GM12878 (cell line): ENCODE measurements around the gene DSG1. TPM values are rescaled to one million over a fixed set of nuclear protein-coding genes. Genes with fewer than 3 reads are reported as not detected.

Experiments used
- ATAC-seq: fragments of 200-7000 bp; cut with Tn5 transposase; 3 replicates; pipeline ENCODE4 v1.9.1; 2020; ENCODE audit warnings: mild to moderate bottlenecking, moderate library complexity
- BruUV-seq: library from RNA; stranded (reverse); fragments of 400-500 nt; replicated peaks from 2 replicates; lab custom pipeline; 2021; lab: Mats Ljungman, UMichigan
- CTCF ChIA-PET: fragments of 300-600 bp; sonication (Branson Sonifier 250); formaldehyde crosslinking; extraction: SDS; loops from one replicate; lab custom pipeline; 2021; ENCODE audit warnings: inconsistent platforms; lab: Yijun Ruan, JAX
- POLR2A ChIA-PET: fragments of 350-600 bp; formaldehyde crosslinking; extraction: SDS; loops from one replicate; lab custom pipeline; 2021; ENCODE audit warnings: inconsistent platforms; lab: Charles Lee
- RAD21 ChIA-PET: fragments of 300-600 bp; sonication (Branson Sonifier 250); formaldehyde crosslinking; loops from one replicate; lab custom pipeline; 2023; ENCODE audit warnings: antibody characterized with exemption; ENCODE audit not compliant: unreplicated experiment; lab: Charles Lee
- SMC1A ChIA-PET: fragments of 300-600 bp; sonication (Branson Sonifier 250); formaldehyde crosslinking; loops from one replicate; lab custom pipeline; 2023; ENCODE audit not compliant: unreplicated experiment, uncharacterized antibody; lab: Charles Lee
- DNase-seq: peaks from one replicate; pipeline ENCODE4 v3.0.0-alpha.2; 2011; ENCODE audit warnings: low read depth, low spot score
- FAIRE-seq: peaks from 3 replicates; lab custom pipeline; 2011; peaks lifted over from hg19 to GRCh38; lab: Jason Lieb, UNC
- H2AFZ ChIP-seq: 2 replicates; pipeline ENCODE4 v1.6.0; 2011; ENCODE audit warnings: low read depth, low read length, control low read depth; ENCODE audit not compliant: control insufficient read depth
- H3K27ac ChIP-seq: 2 replicates; pipeline ENCODE4 v1.5.1; 2011; ENCODE audit warnings: control low read depth; ENCODE audit not compliant: control insufficient read depth, insufficient read depth
- H3K27me3 ChIP-seq, 2 experiments: replicated peaks in 1 of 2; 2 replicates each; pipeline versions ENCODE4 v1.6.0 to v1.6.1; 2011; ENCODE audit warnings: low read length in 1 of 2; ENCODE audit not compliant: control insufficient read depth in 2 of 2, insufficient read depth in 2 of 2
- H3K36me3 ChIP-seq, 2 experiments: 2 replicates each; pipeline ENCODE4 v1.5.1; 2011; ENCODE audit warnings: low read length in 1 of 2; ENCODE audit not compliant: control insufficient read depth in 2 of 2, insufficient read depth in 2 of 2
- H3K4me1 ChIP-seq: 2 replicates; pipeline ENCODE4 v1.6.1; 2011; ENCODE audit warnings: mild to moderate bottlenecking, low read length, moderate library complexity, mixed read lengths; ENCODE audit not compliant: control insufficient read depth, insufficient read depth
- H3K4me2 ChIP-seq: 2 replicates; pipeline ENCODE4 v1.6.0; 2011; ENCODE audit warnings: control low read depth; ENCODE audit not compliant: control insufficient read depth, insufficient read depth
- H3K4me3 ChIP-seq: fragments of 200-600 bp; sonication (generic); 2 replicates; pipeline ENCODE4 v1.5.1; 2016
- H3K79me2 ChIP-seq: 2 replicates; pipeline ENCODE4 v1.6.0; 2011; ENCODE audit warnings: low read length; ENCODE audit not compliant: control insufficient read depth, insufficient read depth
- H3K9ac ChIP-seq: 2 replicates; pipeline ENCODE4 v1.8.0; 2011; ENCODE audit warnings: low read length, control low read depth, mixed read lengths; ENCODE audit not compliant: control insufficient read depth, insufficient read depth
- H3K9me3 ChIP-seq: replicated peaks from 3 replicates; pipeline ENCODE4 v1.5.1; 2011; ENCODE audit warnings: mild to moderate bottlenecking, low read length; ENCODE audit not compliant: control insufficient read depth, insufficient read depth
- H4K20me1 ChIP-seq: 2 replicates; pipeline ENCODE4 v1.6.0; 2011; ENCODE audit not compliant: control insufficient read depth, insufficient read depth
- ATF7 ChIP-seq: fragments of 450-650 bp; IDR thresholded peaks from 2 replicates; pipeline ENCODE4 v1.6.1; 2016; ENCODE audit warnings: low read depth, mild to moderate bottlenecking
- GATAD2B ChIP-seq: fragments of 450-650 bp; conservative IDR thresholded peaks from 2 replicates; pipeline ENCODE4 v1.6.1; 2017; ENCODE audit warnings: low read depth, mild to moderate bottlenecking, moderate library complexity
- NFIC ChIP-seq: IDR thresholded peaks from 2 replicates; pipeline ENCODE4 v1.6.1; 2012; ENCODE audit warnings: low read depth, mild to moderate bottlenecking, inconsistent platforms, low read length, moderate library complexity
- PML ChIP-seq: IDR thresholded peaks from 2 replicates; pipeline ENCODE4 v1.6.1; 2012; ENCODE audit warnings: low read length, inconsistent platforms
- TAF1 ChIP-seq: IDR thresholded peaks from 2 replicates; pipeline ENCODE4 v1.6.1; 2011; ENCODE audit warnings: mild to moderate bottlenecking, low read depth, low read length, borderline replicate concordance
- TBL1XR1 ChIP-seq: IDR thresholded peaks from 2 replicates; pipeline ENCODE4 v1.6.1; 2012; ENCODE audit warnings: low read depth, low read length, improper control_type of control experiment
- YY1 ChIP-seq: IDR thresholded peaks from 2 replicates; pipeline ENCODE4 v1.6.1; 2011; ENCODE audit warnings: low read depth, mild to moderate bottlenecking, low read length
- ZNF207 ChIP-seq: fragments of 450-650 bp; IDR thresholded peaks from 2 replicates; pipeline ENCODE4 v1.6.1; 2014; ENCODE audit warnings: antibody characterized with exemption, mild to moderate bottlenecking, borderline replicate concordance
- ZNF24 ChIP-seq: fragments of 450-650 bp; IDR thresholded peaks from 2 replicates; pipeline ENCODE4 v1.6.1; 2017; ENCODE audit warnings: antibody characterized with exemption, mild to moderate bottlenecking
- WGBS: methylation state at CpG from one replicate; pipeline ENCODE4 v1.1.6; 2016; ENCODE audit warnings: low lambda C conversion rate; ENCODE audit not compliant: insufficient replicate concordance, insufficient coverage; ENCODE audit errors: missing lambda C conversion rate; 5-methylcytosine and 5-hydroxymethylcytosine counted together
- in situ Hi-C: fragments of 300-500 bp; cut with MboI; formaldehyde crosslinking; loops from 9 replicates; pipeline ENCODE4 v1.14.3; 2018; ENCODE audit warnings: mixed read lengths
- intact Hi-C: fragments of 100-400 bp; cut with micrococcal nuclease; formaldehyde crosslinking; loops from one replicate; pipeline ENCODE4 v1.14.2; 2022; ENCODE audit not compliant: unreplicated experiment
- polyA plus RNA-seq, 11 experiments: library from polyadenylated mRNA; depleted of rRNA in 4 of 11; unstranded in 6 of 11; stranded (reverse) in 5 of 11; fragments of >200 nt; fragmentation: Nextera tagmentation in 4 of 11; fragmentation: Illumina TruSeq in 1 of 11; extraction: Ambion mirVana in 4 of 11; extraction: Trizol in 1 of 11; gene quantifications; 1 replicate in 1 of 11; 2 replicates in 10 of 11; pipeline versions ENCODE4 v1.2.1 to v1.2.3, GENCODE V29; 2011 to 2016; ENCODE audit warnings: inconsistent platforms in 2 of 11, missing spikeins in 2 of 11, low read depth in 1 of 11
- total RNA-seq, 4 experiments: library from RNA; depleted of rRNA in 3 of 4; stranded (reverse); fragments of >200 nt in 3 of 4; fragmentation: Illumina TruSeq in 1 of 4; extraction: Trizol in 1 of 4; gene quantifications; 2 replicates each; pipeline versions ENCODE4 v1.2.1 to v1.2.3, GENCODE V29; 2013 to 2021

DSG1 gene
- total and polyA plus RNA-seq, 10 of the 15 experiments (the other 5 are each of a cell fraction or from before 2014, with no cell fraction given), result 0.10 to 5.0 (median 2.6) TPM

DNA sequence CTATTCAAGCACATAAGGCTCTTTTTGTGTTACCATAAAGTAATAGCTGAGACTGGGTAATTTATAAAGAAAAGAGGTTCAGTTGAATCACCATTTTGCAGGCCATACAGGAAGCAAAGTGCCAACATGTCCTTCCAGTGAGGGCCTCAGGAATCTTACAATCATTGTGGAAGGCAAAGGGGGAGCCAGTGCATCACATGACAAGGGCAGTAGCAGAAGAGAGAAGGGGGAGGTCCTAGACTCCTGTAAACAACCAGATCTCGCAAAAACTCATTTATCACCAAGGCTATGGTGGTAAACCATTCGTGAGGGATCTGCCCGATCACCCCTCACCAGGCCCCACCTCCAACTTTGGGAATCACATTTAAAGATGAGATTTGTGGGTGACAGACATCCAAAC lies 75.3 kb downstream of the DSG1 start:
- ChIA-PET RAD21 (no interaction called here), POLR2A (no interaction called here), CTCF (interaction anchor here (0.9 to 1.4 kb wide), 2 partner anchors 31 to 205 kb away, joined by 3 read pairs; no protein-coding TSS in a partner anchor), SMC1A (no interaction called here)
- Histone ChIP-seq H3K9ac (no peak overlapping the region), H3K36me3 (no peaks in the 10 kb centered on the region), H3K27me3 (no peaks in the 10 kb centered on the region), H3K79me2 (no peaks in the 10 kb centered on the region), H4K20me1 (no peaks in the 10 kb centered on the region), H3K4me3 (no peak overlapping the region), H3K4me1 (no peaks in the 10 kb centered on the region), H2AFZ (no peak overlapping the region), H3K9me3 (no peaks in the 10 kb centered on the region), H3K27ac (no peak overlapping the region), H3K4me2 (no peak overlapping the region)
- intact Hi-C loops, result no loop called here
- 56% methylated on average over 3 of the region's 3 CpGs for WGBS
- FAIRE-seq, result no peak
- no peak for DNase-seq
- no TSS peak for BruUV-seq
- in situ Hi-C loops, result no loop called here
- ATAC-seq, result no peak
- TF ChIP-seq TAF1, result no peak
- TF ChIP-seq ZNF24, result no peak
- no peak for TF ChIP-seq GATAD2B
- no peak for TF ChIP-seq YY1
- TF ChIP-seq NFIC, result no peak
- no peak for TF ChIP-seq PML
- TF ChIP-seq ATF7, result no peak
- TF ChIP-seq ZNF207, result no peak
- TF ChIP-seq TBL1XR1, result no peak
